Astrocyte (in vitro differentiated cells and primary cell): ENCODE data around the gene MRTFA.

Experiments used
- CTCF ChIP-seq: IDR thresholded peaks from 2 replicates; pipeline ENCODE4 v1.5.1; 2011; ENCODE audit warnings: low read depth, mild to moderate bottlenecking, inconsistent platforms, low read length, moderate library complexity; ENCODE audit not compliant: insufficient read depth
- EZH2 ChIP-seq: IDR thresholded peaks from 2 replicates; pipeline ENCODE4 v1.6.1; 2012; ENCODE audit warnings: mild to moderate bottlenecking, low read length, inconsistent platforms; ENCODE audit not compliant: insufficient read depth

- no peak for TF ChIP-seq CTCF
- no peak for TF ChIP-seq EZH2
Measured at GRCh38 chr22:40423882-40424640, 212.5 kb downstream of the MRTFA start.
